Dermis lymphatic vessel endothelial cell (primary cell): ENCODE measurements around the gene LAMB3. TPM values are rescaled to one million over a fixed set of nuclear protein-coding genes. Genes with fewer than 3 reads are reported as not detected.

Source experiments
- total RNA-seq: library from RNA; depleted of rRNA; stranded (reverse); fragments of >200 nt; gene quantifications from 2 replicates; pipeline ENCODE4 v1.2.1, GENCODE V29; 2014

LAMB3 gene
- 0.09 and 0.33 TPM in 2 replicates for total RNA-seq

GRCh38 chr1:209652121-209652735 lies at the start of gene LAMB3:
Gene LAMB3, minus strand, starts transcription at chr1:209652425. Its CDS starts 1,481 bp downstream, at chr1:209650944.

GRCh38 chr1:209674957-209675564 lies 22.8 kb upstream of the LAMB3 start, which contains the start of gene G0S2:
Gene G0S2, plus strand, starts transcription at chr1:209675412. Its CDS starts 273 bp downstream, at chr1:209675685.

DNA sequence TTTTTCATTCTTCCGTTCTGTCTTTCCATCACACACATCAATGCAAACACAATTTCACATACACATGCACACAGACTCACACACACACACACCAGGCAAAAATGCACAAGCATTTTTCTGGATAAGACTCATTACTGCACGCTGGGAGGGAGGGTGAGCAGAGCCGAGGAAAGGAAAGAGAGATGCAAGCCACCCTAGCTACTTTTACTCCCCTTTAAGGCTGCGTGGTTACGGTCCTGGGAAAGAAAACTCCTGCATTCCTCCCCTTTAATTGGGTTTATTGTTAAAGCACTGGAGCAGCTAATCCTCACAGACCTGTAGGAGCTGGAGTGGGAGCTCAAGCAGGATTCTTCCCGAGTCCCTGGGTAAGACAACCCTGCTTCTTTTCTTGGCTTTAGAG lies 68.8 kb downstream of the LAMB3 start, which contains the start of gene CAMK1G:
Gene CAMK1G, plus strand, starts transcription at position 307 of the 400 bp plus-strand sequence. CDS start 11,270 bp downstream, outside the sequence.

Other genes with a start within 250 kb of the LAMB3 start
- gene CAMK1G, start 68.7 kb downstream of the LAMB3 start, total RNA-seq, result not detected in 2 replicates
- 0.33 TPM in 1 of 2 replicates, not detected in the other for gene G0S2, start 23.0 kb upstream of the LAMB3 start, total RNA-seq
- not detected in 2 replicates for gene HSD11B1, start 52.4 kb upstream of the LAMB3 start, total RNA-seq
- gene TRAF3IP3, start 103.6 kb upstream of the LAMB3 start, total RNA-seq, result not detected in 2 replicates
- 2.0 and 2.2 TPM in 2 replicates for gene C1orf74, start 132.1 kb upstream of the LAMB3 start, total RNA-seq
- 0.26 and 3.5 TPM in 2 replicates for gene IRF6, start 153.7 kb upstream of the LAMB3 start, total RNA-seq
- 4.7 and 5.8 TPM in 2 replicates for gene UTP25, start 175.5 kb upstream of the LAMB3 start, total RNA-seq